Pancreas (tissue), 10 donors: Measurements from ENCODE around the gene FLRT1. TPM values are rescaled to one million over a fixed set of nuclear protein-coding genes. Genes with fewer than 3 reads are reported as not detected.
A peak's percentile ranks its signal among the peaks of the same experiment; 100 is the strongest.

Experiments used
- ATAC-seq, 4 donors: fragments of 200-7000 bp; cut with Tn5 transposase; one replicate each; pipeline versions ENCODE4 v1.8.0 to v1.9.1; 2020; ENCODE audit warnings: mild to moderate bottlenecking in 4 of 4, moderate library complexity in 4 of 4
- DNase-seq, 6 donors: peaks; one replicate each; pipeline ENCODE4 v3.0.0-alpha.2; 2020
- FAIRE-seq: peaks from 2 replicates; lab custom pipeline; 2012; peaks lifted over from hg19 to GRCh38; lab: Jason Lieb, UNC
- H3K27ac ChIP-seq, 4 donors: fragments of 200-600 bp; sonication (generic); 1 replicate in 3 of 4; 2 replicates in 1 of 4; pipeline versions ENCODE4 v1.5.0 to v1.8.0; 2020
- H3K27me3 ChIP-seq, 4 donors: fragments of 200-600 bp; one replicate each; pipeline ENCODE4 v1.8.0; 2021
- H3K36me3 ChIP-seq, 3 donors: fragments of 200-600 bp; sonication (generic) in 1 of 3; one replicate each; pipeline versions ENCODE4 v1.5.0 to v1.8.0; 2020 to 2021
- H3K4me1 ChIP-seq, 3 donors: fragments of 200-600 bp; one replicate each; pipeline ENCODE4 v1.8.0; 2021
- H3K4me3 ChIP-seq, 4 donors: fragments of 200-600 bp; sonication (generic) in 2 of 4; one replicate each; pipeline versions ENCODE4 v1.5.0 to v1.8.0; 2020 to 2021
- H3K9me3 ChIP-seq, 4 donors: fragments of 200-600 bp; one replicate each; pipeline ENCODE4 v1.8.0; 2021
- CTCF ChIP-seq, 4 donors: fragments of 200-600 bp; sonication (generic) in 3 of 4; IDR thresholded peaks; one replicate each; pipeline versions ENCODE4 v1.5.0 to v1.8.0; 2021; ENCODE audit warnings: antibody characterized with exemption in 4 of 4
- WGBS, 2 donors: extraction: QIAGEN DNeasy Blood & Tissue Kit; methylation state at CpG; one replicate each; pipeline ENCODE4 v1.1.7; 2013; 5-methylcytosine and 5-hydroxymethylcytosine counted together
- intact Hi-C, 3 donors: fragments of 100-400 bp; cut with DNase I; formaldehyde crosslinking; loops; one replicate each; pipeline versions ENCODE4 v1.11.1 to v1.14.2; 2022
- polyA plus RNA-seq, 2 donors: library from polyadenylated mRNA; stranded (reverse); fragments of 200-250 nt; gene quantifications; one replicate each; pipeline ENCODE4 v1.2.3, GENCODE V29; 2013
- total RNA-seq, 6 donors: library from RNA; stranded (reverse); fragmentation: NEBNext Ultra II Directional in 4 of 6; extraction: Animal tissue kit (Norgen Biotek cat#: 25700) in 4 of 6; gene quantifications; one replicate each; pipeline versions ENCODE4 v1.2.1 to v1.2.4, GENCODE V29; 2021 to 2023
- donor health status: healthy with polysubstance abuse.
- donor health status: DM: no; HTN: no; CAD: no; lungs with moderate emphysema.
- donor health status: DM: no; HTN: no; CAD: no.
- donor health status: control.
- donor health status: control.
- donor health status: Bipolar disorder and iron deficiency.
- donor health status: DM: yes; HTN: yes; CAD: no.
- donor health status: DM: no; HTN: no; CAD: no.
- donor health status: DM: no; HTN: no; CAD: no.
- donor health status: DM: yes; HTN: yes; CAD: no.

Gene FLRT1
- total and polyA plus RNA-seq, 8 donors = 0.04 to 0.87 (median 0.19) TPM

DNA sequence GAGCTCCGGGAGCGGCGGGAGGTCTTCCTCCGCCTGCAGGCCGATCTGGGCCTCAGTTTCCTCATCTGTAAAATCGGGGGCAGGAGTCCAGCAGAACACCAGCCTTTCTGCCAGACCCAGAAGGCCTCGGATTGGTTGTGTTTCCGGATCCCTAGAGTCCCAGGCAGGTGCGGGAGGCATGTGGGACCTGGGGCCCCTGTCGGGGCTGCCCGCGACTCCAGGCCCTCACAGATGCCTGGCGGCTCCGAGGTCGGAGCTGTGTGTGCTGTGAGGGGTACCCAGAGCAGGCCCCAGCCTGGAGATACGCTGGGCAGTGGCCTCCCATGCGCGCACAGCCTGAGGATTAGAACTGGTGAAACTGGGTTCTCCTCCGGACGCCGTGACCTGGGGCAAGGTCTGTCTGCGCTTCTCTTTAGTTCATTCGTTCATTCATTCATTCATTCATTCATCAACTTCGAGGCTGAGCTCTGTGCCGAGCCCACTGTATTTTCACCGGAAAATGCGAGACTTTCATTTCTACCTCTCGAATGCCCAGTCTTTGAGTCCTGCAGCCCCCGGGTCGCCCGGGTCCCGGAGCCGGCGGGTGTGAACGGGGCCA, 24.6 kb downstream of the FLRT1 start:
- intact Hi-C loops = loop anchor here in 1 of 3 donors (10.0 kb wide), 1 partner anchor 56 kb away; no protein-coding TSS in a partner anchor
- Histone ChIP-seq H3K4me3 (peak overlapping the region in 2 of 4 donors; percentile 5 to 27), H3K27ac (no peak overlapping the region), H3K9me3 (no peaks in the 10 kb centered on the region), H3K36me3 (no peaks in the 10 kb centered on the region), H3K27me3 (no peaks in the 10 kb centered on the region), H3K4me1 (no peaks in the 10 kb centered on the region)
- ATAC-seq (no peak), FAIRE-seq (no peak), DNase-seq (peak in 1 of 6 donors; percentile 42)
- 59 to 60% methylated on average over 35 of the region's 35 CpGs for WGBS, 2 donors
- no peak for TF ChIP-seq CTCF (IDR thresholded peaks at IDR 0.05)

GRCh38 chr11:64060861-64061444, 25.2 kb downstream of the FLRT1 start:
- no peak overlapping the region for H3K27ac ChIP-seq
- ATAC-seq (peak in 3 of 4 donors; percentile 42 to 57 (median 50)), FAIRE-seq (no peak), DNase-seq (peak in 2 of 6 donors; percentile 62 to 71)
- no peaks in the 10 kb centered on the region for H3K36me3 ChIP-seq
- intact Hi-C loops = loop anchor here in 1 of 3 donors (10.0 kb wide), 1 partner anchor 56 kb away; no protein-coding TSS in a partner anchor
- TF ChIP-seq CTCF (IDR thresholded peaks at IDR 0.05) = no peak
- no peaks in the 10 kb centered on the region for H3K27me3 ChIP-seq
- 31 to 52% methylated on average over 36 to 42 of the region's 42 CpGs for WGBS, 2 donors
- peak overlapping the region in 2 of 4 donors; percentile 5 to 27 for H3K4me3 ChIP-seq
- H3K4me1 ChIP-seq = no peaks in the 10 kb centered on the region
- H3K9me3 ChIP-seq = no peaks in the 10 kb centered on the region

GRCh38 chr11:64062185-64063039, 26.7 kb downstream of the FLRT1 start:
- no peak for DNase-seq
- intact Hi-C loops = loop anchor here in 1 of 3 donors (10.0 kb wide), 1 partner anchor 58 kb away; no protein-coding TSS in a partner anchor
- WGBS, 2 donors = 93 to 97% methylated on average over 16 of the region's 16 CpGs
- TF ChIP-seq CTCF (IDR thresholded peaks at IDR 0.05) = no peak
- H3K4me3 ChIP-seq = no peak overlapping the region
- no peaks in the 10 kb centered on the region for H3K9me3 ChIP-seq
- H3K36me3 ChIP-seq = no peaks in the 10 kb centered on the region
- no peaks in the 10 kb centered on the region for H3K4me1 ChIP-seq
- H3K27ac ChIP-seq = no peak overlapping the region
- no peak for ATAC-seq
- FAIRE-seq = no peak
- H3K27me3 ChIP-seq = no peaks in the 10 kb centered on the region

GRCh38 chr11:64063777-64064176, 28.0 kb downstream of the FLRT1 start:
- no peaks in the 10 kb centered on the region for H3K9me3 ChIP-seq
- 92 to 95% methylated on average over 13 of the region's 13 CpGs for WGBS, 2 donors
- no peak overlapping the region for H3K4me3 ChIP-seq
- ATAC-seq = no peak
- TF ChIP-seq CTCF (IDR thresholded peaks at IDR 0.05) = no peak
- H3K36me3 ChIP-seq = no peaks in the 10 kb centered on the region
- H3K27me3 ChIP-seq = no peaks in the 10 kb centered on the region
- FAIRE-seq = no peak
- no peak for DNase-seq
- H3K27ac ChIP-seq = no peak overlapping the region
- H3K4me1 ChIP-seq = no peaks in the 10 kb centered on the region
- intact Hi-C loops = loop anchor here in 1 of 3 donors (10.0 kb wide), 1 partner anchor 59 kb away; no protein-coding TSS in a partner anchor
